Suprapubic skin (tissue), 4 donors: ENCODE measurements around the gene PLCL1.

ENCODE experiments used
- CTCF ChIP-seq, 2 donors: fragments of 200-600 bp in 1 of 2; fragments of 450-650 bp in 1 of 2; sonication (generic) in 1 of 2; IDR thresholded peaks; one replicate each; pipeline ENCODE4 v1.5.1; 2016 to 2019; ENCODE audit warnings: antibody characterized with exemption in 2 of 2, mild to moderate bottlenecking in 1 of 2, moderate library complexity in 1 of 2
- EP300 ChIP-seq: sonication (generic); formaldehyde crosslinking; IDR thresholded peaks from one replicate; pipeline ENCODE4 v1.6.1; 2017; ENCODE audit warnings: antibody characterized with exemption
- POLR2A ChIP-seq, 2 donors: fragments of 450-650 bp; IDR thresholded peaks; one replicate each; pipeline ENCODE4 v1.6.1; 2017; ENCODE audit warnings: antibody characterized with exemption in 2 of 2, mild to moderate bottlenecking in 2 of 2, moderate library complexity in 2 of 2
- POLR2AphosphoS5 ChIP-seq, 3 donors: sonication (generic); formaldehyde crosslinking; IDR thresholded peaks; one replicate each; pipeline ENCODE4 v1.6.1; 2017; ENCODE audit warnings: antibody characterized with exemption in 3 of 3

GRCh38 chr2:197885587-197885986 is 81.2 kb downstream of the PLCL1 start:
- TF ChIP-seq CTCF (IDR thresholded peaks at IDR 0.05): no peak
- no peak for TF ChIP-seq POLR2A (IDR thresholded peaks at IDR 0.05)
- no peak for TF ChIP-seq EP300
- no peak for TF ChIP-seq POLR2AphosphoS5 (IDR thresholded peaks at IDR 0.05)
